ENCODE data around the gene TENM3.

Gene TENM3

DNA sequence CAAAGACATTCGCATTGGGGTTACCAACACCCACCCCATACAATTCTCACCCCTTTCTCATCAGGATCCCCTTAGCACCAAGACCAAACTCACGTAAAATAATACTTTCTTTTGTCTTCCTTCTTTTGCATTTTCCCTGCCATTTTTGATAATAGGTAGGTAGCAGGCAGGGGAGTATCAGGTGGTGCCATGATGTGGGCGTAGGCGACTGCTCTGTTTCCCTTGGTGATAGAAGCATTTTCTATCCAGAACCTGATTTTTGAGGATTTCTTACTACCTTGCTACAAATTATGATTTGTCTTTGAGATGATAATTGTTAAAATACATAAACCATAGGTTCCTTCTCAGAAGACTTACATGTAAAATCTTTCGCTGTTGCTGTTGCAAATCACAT lies 523.7 kb downstream of the TENM3 start:
- ATAC-seq (ENCODE audit: insufficient read depth, low read depth) (no peak), DNase-seq (no peak)

GRCh38 chr4:182768838-182769237 lies 525.6 kb downstream of the TENM3 start:
- H3K4me3 ChIP-seq (ENCODE audit: low read depth in 1 of 2, low read length in 2 of 2): no peak overlapping the region
- no peaks in the 10 kb centered on the region for H3K27me3 ChIP-seq (ENCODE audit: insufficient read depth, low read length, poor library complexity)
- H3K4me1 ChIP-seq (ENCODE audit: insufficient read depth, low read length): no peaks in the 10 kb centered on the region
- H4K20me1 ChIP-seq (ENCODE audit: insufficient read depth, low read length): no peaks in the 10 kb centered on the region
- no peaks in the 10 kb centered on the region for H3K9me3 ChIP-seq (ENCODE audit: insufficient read depth, low read length, severe bottlenecking)
- ATAC-seq (ENCODE audit: insufficient read depth, low read depth) (no peak), DNase-seq (no peak)
- H3K27ac ChIP-seq (ENCODE audit: low read length): no peak overlapping the region
- H3K79me2 ChIP-seq (ENCODE audit: insufficient read depth, low read length): no peaks in the 10 kb centered on the region
- H3K36me3 ChIP-seq (ENCODE audit: insufficient read depth, low read length): no peaks in the 10 kb centered on the region
- H3K9ac ChIP-seq (ENCODE audit: low read depth, low read length): no peak overlapping the region
- no peak for TF ChIP-seq EZH2 (IDR thresholded peaks at IDR 0.05; ENCODE audit: borderline replicate concordance, low read depth, low read length, severe bottlenecking)
- TF ChIP-seq CTCF (IDR thresholded peaks at IDR 0.05; ENCODE audit: borderline replicate concordance, extremely low read depth, low read length, poor library complexity, severe bottlenecking): no peak
- H3K4me2 ChIP-seq (ENCODE audit: insufficient read depth, low read length): no peak overlapping the region
- H2AFZ ChIP-seq (ENCODE audit: low read depth, low read length): no peak overlapping the region

More for the DNA sequence above, 523.7 kb downstream of the TENM3 start:
- H3K9ac ChIP-seq (ENCODE audit: low read depth, low read length): no peak overlapping the region
- no peaks in the 10 kb centered on the region for H3K27me3 ChIP-seq (ENCODE audit: insufficient read depth, low read length, poor library complexity)
- H3K4me2 ChIP-seq (ENCODE audit: insufficient read depth, low read length): no peak overlapping the region
- TF ChIP-seq CTCF (IDR thresholded peaks at IDR 0.05; ENCODE audit: borderline replicate concordance, extremely low read depth, low read length, poor library complexity, severe bottlenecking) (no peak), EZH2 (IDR thresholded peaks at IDR 0.05; ENCODE audit: borderline replicate concordance, low read depth, low read length, severe bottlenecking) (no peak)
- no peaks in the 10 kb centered on the region for H3K4me1 ChIP-seq (ENCODE audit: insufficient read depth, low read length)
- H3K27ac ChIP-seq (ENCODE audit: low read length): no peak overlapping the region
- H3K79me2 ChIP-seq (ENCODE audit: insufficient read depth, low read length): no peaks in the 10 kb centered on the region
- no peaks in the 10 kb centered on the region for H3K36me3 ChIP-seq (ENCODE audit: insufficient read depth, low read length)
- no peak overlapping the region for H3K4me3 ChIP-seq (ENCODE audit: low read depth in 1 of 2, low read length in 2 of 2)
- no peaks in the 10 kb centered on the region for H3K9me3 ChIP-seq (ENCODE audit: insufficient read depth, low read length, severe bottlenecking)
- no peaks in the 10 kb centered on the region for H4K20me1 ChIP-seq (ENCODE audit: insufficient read depth, low read length)
- H2AFZ ChIP-seq (ENCODE audit: low read depth, low read length): no peak overlapping the region

DNA sequence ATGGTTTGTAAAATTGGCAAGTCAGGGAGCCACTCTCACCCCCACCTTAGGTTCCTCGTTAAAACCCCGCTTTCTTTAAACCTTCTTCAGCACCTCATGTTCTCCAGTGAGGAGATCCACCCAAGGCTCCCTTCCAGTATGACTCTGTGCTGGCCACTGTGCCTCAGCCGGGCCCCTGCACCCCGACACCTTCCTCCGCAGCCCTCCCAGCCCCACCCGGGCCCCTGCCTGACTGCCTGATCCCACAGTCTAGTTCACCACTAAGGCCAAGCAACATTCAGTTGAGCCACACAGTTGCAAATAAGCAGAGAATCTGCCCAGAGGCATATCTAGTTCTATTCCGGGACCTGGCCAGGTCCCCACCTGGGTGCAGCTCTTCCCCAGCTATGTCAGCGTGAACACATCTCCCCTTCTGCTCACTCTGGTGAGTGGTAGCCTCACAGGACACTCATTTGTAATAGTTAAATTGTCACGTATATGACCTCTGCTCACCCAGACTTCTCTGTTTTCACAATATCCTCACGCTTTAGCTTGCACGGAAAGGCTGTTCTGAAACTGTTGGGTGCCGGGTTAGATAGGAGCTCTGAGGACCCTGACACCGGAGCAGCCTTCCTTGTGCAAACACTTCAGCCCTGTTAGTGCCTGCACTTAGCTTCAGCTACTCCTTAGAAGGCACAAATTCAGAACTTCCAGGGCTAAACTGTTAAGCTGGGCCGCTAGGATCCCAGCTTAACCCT lies 527.2 kb downstream of the TENM3 start:
- no peak overlapping the region for H3K4me3 ChIP-seq (ENCODE audit: low read depth in 1 of 2, low read length in 2 of 2)
- H3K4me1 ChIP-seq (ENCODE audit: insufficient read depth, low read length): no peaks in the 10 kb centered on the region
- H3K4me2 ChIP-seq (ENCODE audit: insufficient read depth, low read length): no peak overlapping the region
- H4K20me1 ChIP-seq (ENCODE audit: insufficient read depth, low read length): no peaks in the 10 kb centered on the region
- no peak for DNase-seq
- no peaks in the 10 kb centered on the region for H3K9me3 ChIP-seq (ENCODE audit: insufficient read depth, low read length, severe bottlenecking)
- no peak overlapping the region for H2AFZ ChIP-seq (ENCODE audit: low read depth, low read length)
- H3K27me3 ChIP-seq (ENCODE audit: insufficient read depth, low read length, poor library complexity): no peaks in the 10 kb centered on the region
- no peaks in the 10 kb centered on the region for H3K79me2 ChIP-seq (ENCODE audit: insufficient read depth, low read length)
- no peak for TF ChIP-seq EZH2 (IDR thresholded peaks at IDR 0.05; ENCODE audit: borderline replicate concordance, low read depth, low read length, severe bottlenecking)
- TF ChIP-seq CTCF (IDR thresholded peaks at IDR 0.05; ENCODE audit: borderline replicate concordance, extremely low read depth, low read length, poor library complexity, severe bottlenecking): no peak
- no peak overlapping the region for H3K27ac ChIP-seq (ENCODE audit: low read length)
- no peak overlapping the region for H3K9ac ChIP-seq (ENCODE audit: low read depth, low read length)
- H3K36me3 ChIP-seq (ENCODE audit: insufficient read depth, low read length): no peaks in the 10 kb centered on the region
- ATAC-seq (ENCODE audit: insufficient read depth, low read depth): no peak
